ENCODE data around the gene RIIAD1.
A peak's percentile ranks its signal among the peaks of the same experiment; 100 is the strongest.

The RIIAD1 gene

GRCh38 chr1:151686561-151686960 is 34.8 kb upstream of the RIIAD1 start:
- Histone ChIP-seq H3K4me3 (replicated peaks; ENCODE audit: insufficient read depth, low read length) (no peak overlapping the region), H3K27me3 (ENCODE audit: insufficient read depth, poor library complexity, severe bottlenecking) (no peaks in the 10 kb centered on the region), H3K27ac (replicated peaks) (no peak overlapping the region)
- DNase-seq (ENCODE audit: low read depth in 1 of 2, low spot score in 1 of 2), result no peak
- TF ChIP-seq GABPA (IDR thresholded peaks at IDR 0.05; ENCODE audit: low read depth) (no peak), POLR2AphosphoS5 (IDR thresholded peaks at IDR 0.05; ENCODE audit: low read depth) (no peak), CTCF (IDR thresholded peaks at IDR 0.05; ENCODE audit: insufficient read depth, low read length) (no peak), SPI1 (IDR thresholded peaks at IDR 0.05; ENCODE audit: borderline replicate concordance, low read depth) (no peak), REST (IDR thresholded peaks at IDR 0.05; ENCODE audit: insufficient replicate concordance, low read depth) (no peak)

DNA sequence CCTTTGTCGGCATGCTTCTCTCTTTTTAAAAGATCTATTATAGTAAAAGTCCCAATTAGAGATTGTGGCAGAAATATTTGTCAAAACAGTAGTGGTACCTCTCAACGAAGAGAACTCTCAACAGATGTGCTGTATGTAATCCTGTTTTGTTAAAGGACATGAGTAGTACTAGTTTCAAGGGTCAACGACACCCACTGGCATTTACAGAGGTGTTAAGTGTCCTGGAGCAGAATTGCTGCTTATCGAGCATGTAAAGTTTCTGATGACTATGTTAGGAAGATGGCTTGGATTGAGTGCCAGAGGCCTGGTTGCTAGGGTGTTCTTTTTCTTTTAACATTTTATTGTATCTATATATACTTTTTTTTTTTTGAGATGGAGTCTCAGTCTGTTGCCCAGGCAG is 31.8 kb upstream of the RIIAD1 start:
- TF ChIP-seq CTCF (IDR thresholded peaks at IDR 0.05; ENCODE audit: insufficient read depth, low read length) (no peak), POLR2AphosphoS5 (IDR thresholded peaks at IDR 0.05; ENCODE audit: low read depth) (no peak), REST (IDR thresholded peaks at IDR 0.05; ENCODE audit: insufficient replicate concordance, low read depth) (no peak), SPI1 (IDR thresholded peaks at IDR 0.05; ENCODE audit: borderline replicate concordance, low read depth) (no peak), GABPA (IDR thresholded peaks at IDR 0.05; ENCODE audit: low read depth) (no peak)
- no peaks in the 10 kb centered on the region for H3K27me3 ChIP-seq (ENCODE audit: insufficient read depth, poor library complexity, severe bottlenecking)

DNA sequence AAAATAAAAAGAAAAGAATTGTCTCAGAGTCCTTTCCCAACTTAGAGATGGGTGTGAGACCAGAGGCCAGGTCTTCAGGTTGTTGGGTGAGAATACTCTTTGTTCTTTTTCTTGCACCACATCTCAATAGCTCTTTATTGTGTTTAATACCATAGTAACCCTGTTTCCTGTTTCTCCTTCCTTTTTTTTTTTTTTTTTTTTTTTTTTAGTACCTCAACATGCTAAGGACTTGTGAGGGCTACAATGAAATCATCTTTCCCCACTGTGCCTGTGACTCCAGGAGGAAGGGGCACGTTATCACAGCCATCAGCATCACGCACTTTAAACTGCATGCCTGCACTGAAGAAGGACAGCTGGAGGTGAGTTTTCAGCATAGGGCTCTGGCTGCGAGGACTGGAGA is 29.1 kb upstream of the RIIAD1 start:
- DNase-seq (ENCODE audit: low read depth in 1 of 2, low spot score in 1 of 2), result no peak
- no peak for TF ChIP-seq REST (IDR thresholded peaks at IDR 0.05; ENCODE audit: insufficient replicate concordance, low read depth)
- TF ChIP-seq CTCF (IDR thresholded peaks at IDR 0.05; ENCODE audit: insufficient read depth, low read length), result no peak
- TF ChIP-seq GABPA (IDR thresholded peaks at IDR 0.05; ENCODE audit: low read depth), result no peak
- TF ChIP-seq POLR2AphosphoS5 (IDR thresholded peaks at IDR 0.05; ENCODE audit: low read depth), result no peak
- TF ChIP-seq SPI1 (IDR thresholded peaks at IDR 0.05; ENCODE audit: borderline replicate concordance, low read depth), result no peak
- peak overlapping the region; percentile 64 for H3K27ac ChIP-seq (replicated peaks)

More for the DNA sequence above, 31.8 kb upstream of the RIIAD1 start:
- Histone ChIP-seq H3K27ac (replicated peaks) (no peak overlapping the region), H3K4me3 (replicated peaks; ENCODE audit: insufficient read depth, low read length) (no peak overlapping the region)
- DNase-seq (ENCODE audit: low read depth in 1 of 2, low spot score in 1 of 2), result no peak

More for the DNA sequence above, 29.1 kb upstream of the RIIAD1 start:
- no peak overlapping the region for H3K4me3 ChIP-seq (replicated peaks; ENCODE audit: insufficient read depth, low read length)
- H3K27me3 ChIP-seq (ENCODE audit: insufficient read depth, poor library complexity, severe bottlenecking), result no peaks in the 10 kb centered on the region

Measured in HL-60 (cell line).